GM12873 (cell line): Measurements from ENCODE around the gene DRAXIN.

Experiments
- TF ChIP-seq, protein P1 (sequence below): IDR thresholded peaks from 2 replicates; pipeline ENCODE4 v1.5.1; 2012; ENCODE audit warnings: low read depth, mild to moderate bottlenecking, moderate library complexity, low read length, control low read depth; ENCODE audit not compliant: insufficient read depth; ENCODE audit errors: missing control alignments

DRAXIN gene

DNA sequence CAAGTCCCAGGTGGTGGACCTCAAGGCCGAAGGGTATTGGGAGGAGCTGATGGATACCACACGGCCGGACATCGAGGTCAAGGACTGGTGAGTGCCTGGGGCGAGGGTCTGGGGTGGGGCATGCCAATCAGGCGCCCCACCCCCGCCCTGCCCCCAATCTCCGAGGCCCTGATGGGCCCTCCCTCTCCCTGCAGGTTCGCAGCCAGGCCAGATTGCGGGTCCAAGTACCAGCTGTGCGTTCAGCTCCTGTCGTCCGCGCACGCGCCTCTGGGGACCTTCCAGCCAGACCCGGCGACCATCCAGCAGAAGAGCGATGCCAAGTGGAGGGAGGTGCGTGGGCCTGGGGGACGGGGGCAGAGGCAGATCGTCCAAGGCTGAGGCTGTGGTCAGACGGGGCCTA, 33.0 kb upstream of the DRAXIN start:
- TF ChIP-seq, protein P1, sequence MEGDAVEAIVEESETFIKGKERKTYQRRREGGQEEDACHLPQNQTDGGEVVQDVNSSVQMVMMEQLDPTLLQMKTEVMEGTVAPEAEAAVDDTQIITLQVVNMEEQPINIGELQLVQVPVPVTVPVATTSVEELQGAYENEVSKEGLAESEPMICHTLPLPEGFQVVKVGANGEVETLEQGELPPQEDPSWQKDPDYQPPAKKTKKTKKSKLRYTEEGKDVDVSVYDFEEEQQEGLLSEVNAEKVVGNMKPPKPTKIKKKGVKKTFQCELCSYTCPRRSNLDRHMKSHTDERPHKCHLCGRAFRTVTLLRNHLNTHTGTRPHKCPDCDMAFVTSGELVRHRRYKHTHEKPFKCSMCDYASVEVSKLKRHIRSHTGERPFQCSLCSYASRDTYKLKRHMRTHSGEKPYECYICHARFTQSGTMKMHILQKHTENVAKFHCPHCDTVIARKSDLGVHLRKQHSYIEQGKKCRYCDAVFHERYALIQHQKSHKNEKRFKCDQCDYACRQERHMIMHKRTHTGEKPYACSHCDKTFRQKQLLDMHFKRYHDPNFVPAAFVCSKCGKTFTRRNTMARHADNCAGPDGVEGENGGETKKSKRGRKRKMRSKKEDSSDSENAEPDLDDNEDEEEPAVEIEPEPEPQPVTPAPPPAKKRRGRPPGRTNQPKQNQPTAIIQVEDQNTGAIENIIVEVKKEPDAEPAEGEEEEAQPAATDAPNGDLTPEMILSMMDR: no peak

DNA sequence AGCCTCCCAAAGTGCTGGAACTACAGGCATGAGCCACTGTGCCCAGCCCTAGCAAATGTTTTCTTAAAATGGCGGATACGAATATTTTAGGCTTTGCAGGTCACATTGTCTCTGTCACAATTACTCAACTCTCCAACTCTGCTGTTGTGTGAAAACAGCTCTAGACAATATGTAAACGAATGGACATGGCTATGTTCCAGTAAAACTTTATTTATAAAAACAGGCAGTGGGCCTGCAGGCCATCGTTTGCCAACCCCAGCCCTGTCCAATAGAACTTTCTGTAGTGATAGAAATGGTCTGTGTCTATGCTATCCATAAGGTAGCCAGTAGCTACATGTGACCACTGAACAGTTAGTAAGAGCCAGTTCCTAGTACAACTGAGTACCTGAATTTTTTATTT, 31.8 kb upstream of the DRAXIN start:
- TF ChIP-seq, protein P1: no peak

DNA sequence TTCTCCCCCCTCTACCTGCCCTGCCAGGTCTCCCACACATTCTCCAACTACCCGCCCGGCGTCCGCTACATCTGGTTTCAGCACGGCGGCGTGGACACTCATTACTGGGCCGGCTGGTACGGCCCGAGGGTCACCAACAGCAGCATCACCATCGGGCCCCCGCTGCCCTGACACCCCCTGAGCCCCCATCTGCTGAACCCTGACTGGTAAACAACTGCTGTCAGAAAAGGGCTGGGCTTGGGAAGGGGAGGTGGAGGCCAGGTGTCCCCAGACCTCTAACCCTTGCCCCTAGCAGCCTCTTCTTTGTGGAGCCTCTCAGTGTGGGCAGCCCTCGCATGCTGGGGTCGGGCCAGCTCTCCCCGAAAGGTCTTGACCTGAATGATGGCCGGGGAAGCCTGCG, 30.4 kb upstream of the DRAXIN start:
- TF ChIP-seq, protein P1: no peak

- TF ChIP-seq, protein P1: no peak
These were observed 27.0 kb upstream of the DRAXIN start for GRCh38 chr1:11664336-11665065.

GRCh38 chr1:11668516-11668915, 23.0 kb upstream of the DRAXIN start:
- TF ChIP-seq, protein P1: no peak

DNA sequence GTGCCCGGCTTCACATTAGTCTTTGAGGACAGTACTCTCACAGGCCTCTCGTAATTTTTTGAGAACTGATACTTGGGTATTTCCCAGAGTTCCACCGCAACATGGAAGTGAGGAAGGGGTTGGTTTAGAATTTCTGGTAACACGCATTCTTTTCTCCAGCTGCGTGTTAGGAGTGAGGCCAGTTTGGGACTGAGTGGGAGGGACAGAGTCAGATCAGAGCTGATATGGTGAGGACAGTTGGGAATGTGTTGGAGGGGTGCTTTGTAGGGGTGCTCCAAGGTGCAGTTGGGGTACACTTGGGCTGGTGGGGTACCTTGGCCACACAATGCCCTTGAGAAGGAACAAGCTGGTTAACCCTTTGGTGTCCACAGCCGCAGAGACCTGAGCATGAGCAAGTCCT, 20.8 kb upstream of the DRAXIN start:
- TF ChIP-seq, protein P1: no peak

DNA sequence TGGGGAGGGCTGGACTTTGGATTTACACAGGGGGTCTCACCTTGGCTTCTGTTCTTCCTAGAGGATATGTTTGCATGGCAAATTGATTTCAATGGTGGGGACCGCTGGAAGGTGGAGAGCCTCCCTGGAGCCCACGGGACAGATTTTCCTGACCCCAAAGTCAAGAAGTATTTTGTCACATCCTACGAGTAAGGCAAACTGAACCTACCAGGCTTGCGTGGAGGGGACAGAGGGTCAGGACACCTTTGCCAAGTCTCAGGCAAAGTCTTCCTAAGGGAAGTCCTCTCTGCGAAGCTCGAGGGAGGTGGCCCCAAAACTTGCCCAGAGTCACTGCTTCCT, 20.3 kb upstream of the DRAXIN start:
- TF ChIP-seq, protein P1: no peak
